Dermis microvascular lymphatic vessel endothelial cell (primary cell): ENCODE results near the gene FAM32A. TPM values are rescaled to one million over a fixed set of nuclear protein-coding genes. Genes with fewer than 3 reads are reported as not detected.

Source experiments
- DNase-seq, 2 donors: peaks; one replicate each; pipeline versions ENCODE4 v3.0.0 to v3.0.0-alpha.2; 2010; ENCODE audit warnings: low read depth in 2 of 2
- total RNA-seq: library from RNA; depleted of rRNA; stranded (reverse); fragments of >200 nt; gene quantifications from 2 replicates; pipeline ENCODE4 v1.2.1, GENCODE V29; 2014

Gene FAM32A
- 86.5 and 102 TPM in 2 replicates for total RNA-seq

DNA sequence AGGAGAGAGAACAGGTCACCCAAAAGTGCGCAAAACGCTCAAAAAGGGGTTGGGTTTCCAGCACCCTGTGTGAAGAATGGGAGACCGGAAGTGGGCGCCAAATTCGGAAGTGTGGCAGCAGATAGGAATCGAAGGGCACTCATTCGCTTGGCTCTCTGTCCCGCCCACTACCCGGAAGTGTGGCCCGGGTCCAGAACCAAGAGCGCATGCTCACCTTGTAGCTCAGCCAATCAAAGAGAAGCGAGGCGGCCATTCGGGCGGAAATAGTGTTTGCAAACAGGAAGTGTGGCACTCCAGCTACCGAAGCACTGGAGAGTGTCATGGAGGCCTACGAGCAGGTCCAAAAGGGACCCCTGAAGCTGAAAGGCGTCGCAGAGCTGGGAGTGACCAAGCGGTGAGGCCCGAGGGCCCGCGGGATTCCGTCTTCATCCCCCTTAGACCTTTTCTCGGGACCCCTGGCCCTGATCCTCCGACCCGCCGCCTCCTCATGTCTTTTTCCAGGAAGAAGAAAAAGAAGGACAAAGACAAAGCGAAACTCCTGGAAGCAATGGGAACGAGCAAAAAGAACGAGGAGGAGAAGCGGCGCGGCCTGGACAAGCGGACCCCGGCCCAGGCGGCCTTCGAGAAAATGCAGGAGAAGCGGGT is at the start of gene FAM32A:
Gene FAM32A, plus strand, starts transcription at position 288 of the 645 bp plus-strand sequence. Its CDS starts 33 bp downstream, at position 321.
- peak; percentile 97 to 99 for DNase-seq

- DNase-seq, result no peak
Observed at GRCh38 chr19:16135430-16136127, 49.6 kb upstream of the FAM32A start.

DNA sequence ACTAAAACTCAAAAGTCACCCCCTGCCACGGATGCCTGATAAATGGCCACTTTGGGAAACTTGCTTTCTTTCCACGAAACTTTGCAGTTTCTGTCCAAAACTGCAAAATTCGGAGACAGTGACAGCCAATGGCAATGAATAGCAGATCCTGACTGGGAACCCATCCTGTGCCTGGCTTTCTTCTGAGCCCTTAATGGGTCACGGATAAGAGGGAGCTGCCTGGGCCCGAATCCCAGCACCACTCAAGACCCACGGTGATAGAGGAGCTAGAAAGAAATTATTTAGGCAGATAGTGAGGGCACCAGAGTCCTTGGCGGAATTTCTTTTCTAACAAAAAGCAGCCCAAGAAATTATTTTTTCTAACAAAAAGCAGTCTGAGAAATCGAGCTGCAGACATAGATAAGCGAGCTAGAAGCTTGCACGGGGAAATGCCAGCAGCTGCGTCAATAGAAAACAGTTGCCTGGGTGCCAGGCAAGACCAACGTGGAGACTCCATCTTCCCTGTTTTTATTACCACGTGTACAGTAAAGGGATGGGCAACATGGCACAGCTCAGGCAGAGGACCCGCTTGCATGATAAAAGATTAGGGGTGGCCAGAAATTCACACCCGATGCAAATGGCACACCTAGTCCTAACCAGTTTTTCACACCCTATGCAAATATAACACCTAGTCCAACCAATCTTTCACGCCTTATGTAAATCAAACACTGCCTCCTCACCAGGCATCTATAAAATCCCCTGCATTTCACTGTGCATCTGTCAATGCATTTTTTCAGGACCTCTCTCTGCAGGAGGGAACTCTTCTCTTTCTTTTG is 48.8 kb upstream of the FAM32A start:
- no peak for DNase-seq

DNA sequence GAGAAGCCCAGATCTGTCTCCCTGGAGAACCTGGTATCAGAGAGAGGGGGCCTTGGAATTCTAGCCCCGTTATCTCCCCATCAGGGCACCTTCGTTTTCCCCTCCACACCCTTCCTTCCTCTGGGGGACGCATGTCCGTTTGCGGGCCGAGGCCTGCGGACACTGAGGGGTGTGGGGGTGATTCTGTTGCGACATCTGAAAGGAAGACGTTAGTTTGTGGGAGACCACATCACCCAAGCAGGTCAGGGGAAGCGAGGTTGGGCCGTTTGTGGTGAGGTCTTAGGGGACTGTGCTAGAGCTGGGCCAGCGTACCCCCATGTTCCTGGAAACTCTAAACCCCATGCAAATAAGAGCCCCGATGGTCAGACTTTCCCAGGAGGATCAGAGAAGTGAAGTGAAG is 45.5 kb upstream of the FAM32A start:
- no peak for DNase-seq

DNA sequence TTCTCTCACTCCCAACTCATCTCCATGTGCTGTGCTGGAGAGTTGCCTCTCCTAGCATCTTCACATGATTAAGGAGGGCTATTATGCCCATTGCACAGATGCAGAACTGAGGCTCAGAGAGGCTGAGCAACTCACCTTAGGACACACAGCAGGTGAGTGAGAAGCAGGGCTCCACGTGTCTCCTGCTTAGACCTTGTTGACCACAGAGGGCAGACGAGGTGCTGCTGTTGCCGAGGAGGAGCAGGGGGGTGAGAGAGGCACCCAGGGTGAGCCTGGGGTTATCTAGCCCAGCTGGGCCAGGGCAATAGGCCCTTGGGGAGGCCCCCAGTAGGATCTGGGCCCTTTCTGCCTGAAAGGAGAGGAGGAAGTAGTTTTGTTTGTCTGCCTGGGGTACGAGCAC is 44.2 kb upstream of the FAM32A start:
- DNase-seq, result no peak

DNA sequence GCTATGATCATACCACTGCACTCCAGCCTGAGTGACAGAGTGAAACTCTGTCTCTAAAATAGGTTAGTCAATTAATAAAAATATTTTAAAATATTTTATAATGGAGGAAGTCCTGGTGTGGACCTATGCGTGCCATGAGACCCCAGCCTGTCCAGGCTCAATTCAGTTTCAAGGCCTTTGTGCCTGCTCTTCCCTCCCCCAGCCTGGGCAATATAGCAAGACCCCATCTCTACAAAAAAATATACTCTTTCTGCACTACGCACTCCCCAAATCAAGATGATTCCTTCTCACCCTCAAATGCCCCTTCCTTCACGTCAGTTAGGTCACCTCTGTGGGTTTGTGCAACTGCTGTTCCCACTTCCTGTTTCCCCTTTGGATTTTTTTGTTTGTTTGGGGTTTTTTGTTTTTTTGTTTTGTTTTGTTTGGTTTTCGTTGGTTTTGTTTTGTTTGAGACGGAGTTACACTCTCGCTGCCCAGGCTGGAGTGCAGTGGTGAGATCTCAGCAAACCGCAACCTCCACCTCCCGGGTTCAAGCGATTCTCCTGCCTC is 43.1 kb upstream of the FAM32A start:
- DNase-seq, result no peak

DNA sequence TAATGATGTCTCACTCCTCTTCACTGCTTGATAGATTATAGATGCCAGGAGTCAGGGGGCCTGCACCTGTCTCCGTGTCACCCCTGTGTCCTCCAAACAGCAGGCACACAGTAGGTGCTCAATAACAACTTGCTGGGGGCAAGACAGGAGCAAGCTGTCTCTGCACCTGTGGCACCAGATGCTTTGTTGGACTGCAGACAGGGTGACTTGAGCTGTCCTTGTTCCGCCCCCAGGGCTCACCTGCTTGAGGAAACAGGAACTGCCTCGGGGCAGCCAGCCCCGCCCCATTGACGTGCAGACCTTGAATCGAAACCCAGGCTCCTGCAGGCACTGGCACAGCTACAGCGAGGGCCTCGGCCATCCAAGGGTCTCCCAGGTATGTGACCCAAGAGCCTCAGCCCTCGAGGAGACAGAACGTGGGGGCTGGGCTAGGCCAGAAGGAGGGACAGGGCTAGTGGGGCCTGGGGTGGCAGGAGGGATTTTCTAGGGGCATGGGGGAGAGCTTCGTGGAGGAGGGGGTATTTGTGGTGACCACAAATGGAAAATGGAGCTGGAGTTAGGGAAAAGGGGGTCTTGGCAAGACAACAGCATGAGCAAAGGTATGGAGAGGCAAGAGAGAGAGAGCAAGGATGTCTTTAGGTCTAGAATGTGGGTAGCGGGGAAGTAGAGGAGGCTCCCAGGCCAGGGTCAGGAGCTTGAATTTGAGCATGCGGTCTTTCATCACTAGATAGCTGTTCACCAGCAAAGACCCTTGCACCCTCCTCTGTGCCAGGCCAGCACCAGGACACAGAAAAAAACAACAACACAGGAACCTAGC is 41.6 kb upstream of the FAM32A start, which contains the start of gene HSH2D:
Gene HSH2D, plus strand, starts transcription at position 287 of the 817 bp plus-strand sequence. CDS start 5,066 bp downstream, outside the sequence.
- DNase-seq, result no peak

DNA sequence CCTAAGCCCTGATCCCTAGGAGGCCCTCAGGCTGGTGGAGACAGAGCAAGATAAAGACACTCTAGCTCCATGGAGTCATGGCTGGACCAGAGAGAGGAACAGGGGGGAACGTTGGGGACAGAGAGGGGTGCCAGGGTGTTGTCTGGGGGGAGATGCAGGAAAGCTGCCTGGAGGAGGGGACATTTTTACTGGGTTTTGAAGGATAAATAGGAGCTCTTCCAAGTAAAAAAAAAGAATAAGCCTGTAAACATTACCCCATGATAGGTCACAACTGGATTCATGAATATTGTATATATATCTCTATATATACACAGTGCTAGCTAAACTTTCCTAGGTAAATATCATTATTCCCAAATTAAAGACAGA is 41.0 kb upstream of the FAM32A start:
- no peak for DNase-seq

DNA sequence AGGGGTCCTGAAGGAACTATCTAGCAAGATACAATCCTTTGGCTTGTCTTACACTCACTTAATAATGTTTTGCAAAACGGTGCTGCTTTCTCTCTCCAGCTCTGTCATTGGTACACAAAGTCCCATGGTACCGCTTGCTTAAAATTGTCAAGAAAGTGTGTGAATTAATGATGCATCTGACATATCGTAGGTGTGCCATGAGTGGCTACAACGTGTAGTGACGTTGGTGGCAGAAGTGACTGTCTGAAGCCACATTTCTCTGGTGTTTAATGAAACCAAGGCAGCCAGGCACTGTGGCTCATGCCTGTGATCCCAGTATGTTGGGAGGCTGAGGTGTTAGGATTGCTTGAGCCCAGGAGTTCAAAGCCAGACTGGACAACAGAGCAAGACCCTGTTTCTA is 39.1 kb upstream of the FAM32A start:
- DNase-seq, result no peak

DNA sequence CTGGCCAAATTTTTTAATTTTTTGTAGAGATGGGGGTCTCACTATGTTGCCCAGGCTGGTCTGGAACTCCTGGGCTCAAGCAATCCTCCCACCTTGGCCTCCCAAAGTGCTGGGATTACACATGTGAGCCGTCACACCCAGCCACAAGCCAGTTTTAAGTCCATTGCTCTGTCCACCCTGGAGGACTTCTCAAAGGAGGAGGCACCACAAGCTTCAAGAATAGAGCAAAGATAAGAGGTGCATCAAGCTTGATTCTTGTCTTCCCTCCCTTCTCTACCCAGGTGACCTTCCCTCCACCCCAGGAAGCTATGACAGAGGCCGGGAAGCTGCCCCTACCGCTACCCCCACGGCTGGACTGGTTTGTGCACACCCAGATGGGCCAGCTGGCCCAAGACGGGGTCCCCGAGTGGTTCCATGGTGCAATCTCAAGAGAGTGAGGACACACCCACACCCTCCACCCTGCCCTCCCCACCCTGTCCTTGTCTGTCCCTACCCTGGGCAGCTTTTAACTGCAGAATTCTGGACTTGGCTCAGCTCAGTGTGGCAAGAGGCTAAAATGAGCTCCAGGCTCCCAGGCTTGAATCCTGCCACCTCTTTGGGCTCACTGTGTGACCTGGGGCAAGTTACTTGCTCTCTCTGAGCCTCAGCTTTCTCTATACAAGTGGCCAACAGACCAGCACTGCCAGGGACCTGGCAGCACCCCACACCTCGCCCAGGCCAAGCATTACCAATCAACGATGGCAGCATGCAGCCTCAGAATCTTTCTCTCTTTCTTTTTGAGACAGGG is 36.6 kb upstream of the FAM32A start:
- DNase-seq, result no peak

DNA sequence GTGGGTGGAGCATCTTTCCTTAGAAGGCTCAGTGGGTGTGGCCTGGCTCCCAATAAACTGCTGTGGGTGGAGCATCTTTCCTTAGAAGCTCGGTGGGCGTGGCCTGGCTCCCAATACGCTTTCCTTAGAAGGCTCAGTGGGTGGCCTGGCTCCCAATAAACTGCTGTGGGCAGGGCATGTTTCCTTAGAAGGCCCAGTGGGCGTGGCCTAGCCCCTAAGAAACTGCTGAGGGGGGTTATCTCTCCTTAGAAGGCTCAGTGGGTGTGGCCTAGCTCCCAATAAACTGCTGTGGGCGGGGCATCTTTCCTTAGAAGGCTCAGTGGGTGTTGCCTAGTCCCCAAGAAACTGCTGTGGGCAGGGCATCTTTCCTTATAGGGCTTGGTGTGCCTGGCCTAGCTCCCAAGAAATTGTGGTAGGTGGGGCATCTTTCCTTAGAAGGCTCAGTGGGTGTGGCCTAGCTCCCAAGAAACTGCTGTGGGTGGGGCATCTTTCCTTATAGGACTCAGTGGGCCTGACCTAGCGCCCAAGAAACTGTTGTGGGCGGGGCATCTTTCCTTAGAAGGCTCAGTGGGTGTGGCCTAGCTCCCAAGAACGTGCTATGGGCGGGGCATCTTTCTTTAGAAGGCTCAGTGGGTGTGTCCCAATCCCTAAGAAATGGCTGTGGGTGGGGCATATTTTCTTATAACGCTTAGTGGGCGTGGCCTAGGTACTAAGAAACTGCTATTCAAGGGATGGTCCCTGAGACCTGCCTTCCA is 31.5 kb upstream of the FAM32A start:
- no peak for DNase-seq

- DNase-seq, result no peak
Observed at GRCh38 chr19:16154557-16154956, 30.7 kb upstream of the FAM32A start.

DNA sequence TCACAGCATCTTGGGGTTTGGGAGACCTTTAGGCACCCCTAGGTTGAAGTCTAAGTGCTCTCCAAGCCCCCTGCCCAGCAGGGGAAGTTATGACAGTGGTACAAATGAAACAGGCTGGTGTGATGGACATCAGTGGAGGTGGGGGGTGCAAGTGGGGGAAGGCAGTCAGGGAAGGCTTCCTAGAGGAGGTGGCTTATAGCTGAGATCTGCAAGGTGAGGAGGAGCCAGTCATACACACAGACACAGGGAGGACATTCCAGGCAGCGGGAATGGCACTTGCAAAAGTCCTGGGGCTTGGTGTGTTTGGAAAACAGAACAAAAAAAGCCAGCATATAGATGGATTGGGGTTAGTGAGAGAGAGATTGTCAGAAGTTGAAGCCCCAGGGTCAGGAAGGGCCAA is 30.1 kb upstream of the FAM32A start:
- no peak for DNase-seq

GRCh38 chr19:16156904-16157303 is 28.3 kb upstream of the FAM32A start:
- no peak for DNase-seq

- DNase-seq, result no peak
Observed at GRCh38 chr19:16157601-16158000, 27.6 kb upstream of the FAM32A start.

DNA sequence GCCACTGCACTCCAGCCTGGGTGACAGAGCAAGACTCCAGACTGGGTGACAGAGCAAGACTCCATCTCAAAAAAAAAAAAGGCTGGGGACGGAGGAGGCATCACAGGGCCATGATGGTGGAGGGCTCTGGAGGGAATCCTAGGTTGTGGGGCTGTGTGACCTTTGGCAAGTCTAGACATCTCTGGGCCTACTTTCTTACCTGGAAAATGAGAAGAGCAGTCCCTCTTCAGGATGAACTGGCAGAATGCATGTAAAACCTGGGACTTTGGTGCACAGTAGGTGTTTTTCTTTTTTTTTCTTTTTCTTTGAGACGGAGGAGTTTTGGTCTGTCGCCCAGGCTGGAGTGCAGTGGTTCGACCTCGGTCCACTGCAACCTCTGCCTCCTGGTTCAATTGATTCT is 25.6 kb upstream of the FAM32A start:
- no peak for DNase-seq

DNA sequence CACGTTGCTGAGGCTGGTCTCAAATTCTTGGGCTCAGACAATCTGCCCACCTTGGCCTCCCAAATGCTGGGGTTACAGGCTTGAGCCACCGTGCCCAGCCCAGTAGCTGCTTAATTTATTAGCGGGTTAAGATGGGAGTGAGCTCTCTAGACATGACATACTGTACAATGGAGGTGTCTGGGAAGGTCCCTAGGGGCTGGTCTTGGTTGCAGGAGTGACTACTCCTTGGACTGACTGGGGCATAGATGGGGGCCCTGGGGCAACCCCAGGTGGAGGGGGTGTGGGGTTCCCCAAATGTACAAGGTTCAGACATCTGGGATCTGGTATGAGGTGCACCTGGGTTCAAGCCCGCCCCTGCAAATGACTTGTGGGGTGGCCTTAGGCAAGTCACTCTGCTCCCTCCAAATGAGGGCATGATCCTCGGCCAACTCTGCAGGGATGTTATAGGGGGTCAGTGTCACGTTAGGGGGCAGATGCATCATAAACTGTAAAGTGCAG is 24.7 kb upstream of the FAM32A start:
- no peak for DNase-seq

DNA sequence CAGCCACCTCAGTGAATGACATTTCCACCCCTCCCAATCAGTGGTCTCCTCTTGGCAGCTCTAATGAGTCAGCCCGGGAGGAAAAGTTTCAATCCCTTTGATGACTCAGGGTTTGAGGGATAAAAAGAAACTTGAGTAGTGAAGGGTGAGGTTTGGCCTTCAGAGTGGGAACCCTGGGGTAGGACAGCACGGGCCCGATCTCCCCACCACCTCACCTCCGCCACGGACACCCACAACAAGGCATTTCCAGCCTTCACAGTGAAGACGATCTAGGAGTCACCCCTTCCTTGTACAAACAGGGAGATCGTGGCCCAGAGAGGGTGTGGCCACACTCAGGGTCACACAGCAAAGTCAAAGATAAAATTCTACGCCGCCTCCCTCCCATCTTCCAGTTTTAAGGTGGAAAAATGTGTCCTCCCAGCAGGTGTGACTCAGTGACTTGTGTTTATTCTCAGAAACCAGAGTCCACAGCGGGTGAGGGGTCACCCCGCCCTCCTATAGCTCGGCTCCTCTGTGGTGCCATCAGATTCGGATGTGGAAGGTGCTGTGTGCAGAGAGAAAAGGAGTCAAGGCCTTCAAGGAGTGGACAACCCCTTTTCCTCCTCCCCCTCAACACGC is 24.2 kb upstream of the FAM32A start:
- DNase-seq, result peak in 1 of 2 donors; percentile 48

DNA sequence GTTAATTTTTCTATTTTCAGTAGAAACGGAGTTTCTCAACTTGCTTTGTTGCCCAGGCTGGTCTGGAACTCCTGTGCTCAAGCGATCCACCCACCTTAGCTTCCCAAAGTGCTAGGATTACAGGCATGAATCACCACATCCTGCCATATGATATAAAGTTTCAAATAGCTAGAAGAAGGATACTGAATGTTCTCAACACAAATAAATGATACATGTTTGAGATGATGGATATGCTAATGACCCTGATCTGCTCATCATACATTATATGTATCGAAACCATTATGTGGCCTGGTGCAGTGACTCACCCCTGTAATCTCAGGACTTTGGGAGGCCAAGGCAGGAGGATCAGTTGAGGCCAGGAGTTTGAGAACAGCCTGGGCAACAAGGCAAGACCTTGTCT is 23.4 kb upstream of the FAM32A start:
- peak in 1 of 2 donors; percentile 58 for DNase-seq
